GM18858 (cell line): ENCODE data around the gene ZNF827.

Experiments used
- ATAC-seq: cut with Tn5 transposase; IDR thresholded peaks from one replicate; pipeline ENCODE4 v1.9.1; 2021; ENCODE audit not compliant: unreplicated experiment

ZNF827 gene

GRCh38 chr4:145804116-145804515, 134.5 kb downstream of the ZNF827 start:
- ATAC-seq = no peak

GRCh38 chr4:145799223-145799622, 139.4 kb downstream of the ZNF827 start:
- ATAC-seq = no peak

- ATAC-seq = no peak
These were observed 141.3 kb downstream of the ZNF827 start for GRCh38 chr4:145797278-145797677.

GRCh38 chr4:145796346-145796745, 142.3 kb downstream of the ZNF827 start:
- no peak for ATAC-seq

GRCh38 chr4:145795521-145795920, 143.1 kb downstream of the ZNF827 start:
- no peak for ATAC-seq

- ATAC-seq = no peak
These were observed 146.2 kb downstream of the ZNF827 start for GRCh38 chr4:145792429-145792828.

GRCh38 chr4:145791988-145792387, 146.6 kb downstream of the ZNF827 start:
- ATAC-seq = no peak

- ATAC-seq = no peak
These were observed 149.9 kb downstream of the ZNF827 start for GRCh38 chr4:145788755-145789154.

- ATAC-seq = no peak
These were observed 151.8 kb downstream of the ZNF827 start for GRCh38 chr4:145786830-145787229.

GRCh38 chr4:145786261-145786660, 152.4 kb downstream of the ZNF827 start:
- ATAC-seq = no peak

GRCh38 chr4:145785391-145786008, 153.1 kb downstream of the ZNF827 start:
- ATAC-seq = no peak

- no peak for ATAC-seq
These were observed 154.6 kb downstream of the ZNF827 start for GRCh38 chr4:145784036-145784435.

GRCh38 chr4:145782756-145783155, 155.9 kb downstream of the ZNF827 start:
- ATAC-seq = no peak

- no peak for ATAC-seq
These were observed 157.3 kb downstream of the ZNF827 start for GRCh38 chr4:145781351-145781750.

GRCh38 chr4:145779319-145779801, 159.3 kb downstream of the ZNF827 start:
- ATAC-seq = no peak

GRCh38 chr4:145776208-145776607, 162.4 kb downstream of the ZNF827 start:
- ATAC-seq = no peak

- no peak for ATAC-seq
These were observed 163.2 kb downstream of the ZNF827 start for GRCh38 chr4:145775406-145775805.

GRCh38 chr4:145774473-145774872, 164.2 kb downstream of the ZNF827 start:
- no peak for ATAC-seq

- ATAC-seq = peak; percentile 95
These were observed 164.9 kb downstream of the ZNF827 start for GRCh38 chr4:145773581-145774234.

GRCh38 chr4:145772347-145772746, 166.3 kb downstream of the ZNF827 start:
- no peak for ATAC-seq

- no peak for ATAC-seq
These were observed 168.5 kb downstream of the ZNF827 start for GRCh38 chr4:145770124-145770523.

GRCh38 chr4:145769450-145770037, 169.1 kb downstream of the ZNF827 start:
- no peak for ATAC-seq
